Mammary epithelial cell (primary cell): Measurements from ENCODE around the gene DSC2.

Experiments
- CTCF ChIP-seq, 2 donors: IDR thresholded peaks in 1 of 2; conservative IDR thresholded peaks in 1 of 2; 2 replicates each; pipeline ENCODE4 v1.5.1; 2011 to 2012; ENCODE audit warnings: inconsistent platforms in 2 of 2, low read length in 2 of 2, mild to moderate bottlenecking in 2 of 2, control low read depth in 1 of 2, low read depth in 1 of 2; ENCODE audit not compliant: insufficient read depth in 1 of 2; ENCODE audit errors: extremely low read depth in 1 of 2
- EZH2 ChIP-seq: IDR thresholded peaks from 2 replicates; pipeline ENCODE4 v1.6.1; 2012; ENCODE audit warnings: low read length, inconsistent platforms, borderline replicate concordance

GRCh38 chr18:31093880-31094279 lies 8.3 kb downstream of the DSC2 start:
- TF ChIP-seq EZH2 = no peak
- TF ChIP-seq CTCF (conservative IDR thresholded peaks at IDR 0.05 in 1 of 2, IDR thresholded peaks at IDR 0.05 in 1 of 2; ENCODE audit: extremely low read depth in 1 of 2, insufficient read depth in 1 of 2, low read depth in 1 of 2, low read length in 2 of 2) = no peak
